Activated T-helper 9 cell treated with anti-CD3 and anti-CD28 coated beads, Interleukin-2, amount 50 U/mL, for 16 hours (primary cell): ENCODE results near the gene PLA2G2A.
"Not testable (repeated sequence)": the region's sequence is repeated elsewhere in the genome, so short reads cannot be mapped to it uniquely, and the experiment has no call there.

Experiments
- DNase-seq: peaks from one replicate; pipeline ENCODE4 v3.0.0-alpha.2; 2020; ENCODE audit warnings: low read depth

The PLA2G2A gene

DNA sequence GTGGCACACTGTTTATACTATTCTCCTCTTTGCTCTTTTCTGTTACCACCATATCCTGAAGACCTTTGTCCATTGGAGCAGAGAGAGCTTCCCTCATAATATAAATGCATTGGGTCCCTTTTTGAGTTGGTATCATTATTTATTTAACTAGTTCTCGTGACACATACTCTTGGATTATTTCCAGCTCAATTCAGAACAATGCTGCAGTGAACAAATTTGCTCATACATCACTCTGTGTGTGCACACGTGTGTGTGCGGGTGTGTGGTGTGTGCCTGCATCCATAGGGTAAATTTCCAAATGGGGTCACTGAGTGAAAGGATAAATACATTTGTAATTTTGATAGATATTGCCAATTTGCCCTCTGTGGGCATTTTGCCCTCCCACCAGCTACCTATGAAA is 5.8 kb downstream of the PLA2G2A start:
- DNase-seq, result no peak

DNA sequence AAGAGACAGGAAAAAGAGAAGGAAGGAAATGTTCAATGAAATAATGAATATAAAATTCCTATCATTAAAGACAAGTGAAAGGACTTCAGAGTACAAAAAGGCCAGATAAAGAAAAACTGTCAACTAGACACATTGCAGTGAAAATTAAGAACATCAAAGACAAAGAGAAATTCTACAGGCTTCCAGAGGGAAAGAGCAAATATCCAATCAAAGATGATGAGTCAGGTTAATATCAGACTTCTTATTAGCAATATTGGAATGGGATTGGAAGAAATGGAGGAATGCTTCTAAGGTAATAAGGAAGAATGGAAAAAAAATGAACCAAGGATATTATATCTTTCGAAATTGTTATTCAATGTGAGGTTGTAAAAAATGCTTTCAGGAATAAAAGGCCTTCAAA is 7.8 kb downstream of the PLA2G2A start:
- no peak for DNase-seq

DNA sequence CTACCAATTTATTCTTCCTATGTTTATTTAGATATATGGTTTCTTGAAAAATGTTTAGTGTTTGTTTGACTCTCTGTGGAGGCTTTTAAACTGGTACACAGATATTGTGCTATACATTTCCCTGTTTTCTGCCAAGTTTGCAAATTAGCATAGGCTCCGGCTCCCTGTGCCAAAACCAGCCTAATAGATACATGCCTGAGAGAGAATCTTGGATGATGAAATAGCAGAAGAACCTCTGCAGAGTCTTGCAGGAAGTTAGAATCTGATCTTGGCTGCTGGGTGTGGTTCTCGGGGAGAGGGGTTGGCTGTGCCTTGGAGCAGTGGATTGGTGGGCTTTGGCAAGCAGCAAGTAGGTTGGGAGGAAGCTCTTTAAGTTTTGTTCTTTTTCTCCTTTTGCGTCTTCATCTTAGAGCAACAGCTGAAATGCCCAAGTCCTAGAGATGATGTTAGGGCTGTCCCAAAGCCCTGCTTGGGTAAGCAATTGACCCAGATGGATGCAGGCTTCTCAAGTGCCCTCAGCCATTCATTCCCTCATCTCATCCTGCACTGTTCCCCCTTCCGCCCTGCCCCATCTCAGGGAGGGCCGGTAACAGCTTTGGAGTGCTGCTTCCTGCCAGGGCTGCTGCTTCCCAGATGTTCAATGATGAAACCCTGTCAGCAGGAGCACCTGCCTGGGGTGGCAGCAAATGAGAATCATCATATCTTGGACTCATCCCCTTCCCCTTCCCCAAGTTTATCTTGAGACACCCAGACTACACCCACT is 9.3 kb downstream of the PLA2G2A start:
- no peak for DNase-seq

DNA sequence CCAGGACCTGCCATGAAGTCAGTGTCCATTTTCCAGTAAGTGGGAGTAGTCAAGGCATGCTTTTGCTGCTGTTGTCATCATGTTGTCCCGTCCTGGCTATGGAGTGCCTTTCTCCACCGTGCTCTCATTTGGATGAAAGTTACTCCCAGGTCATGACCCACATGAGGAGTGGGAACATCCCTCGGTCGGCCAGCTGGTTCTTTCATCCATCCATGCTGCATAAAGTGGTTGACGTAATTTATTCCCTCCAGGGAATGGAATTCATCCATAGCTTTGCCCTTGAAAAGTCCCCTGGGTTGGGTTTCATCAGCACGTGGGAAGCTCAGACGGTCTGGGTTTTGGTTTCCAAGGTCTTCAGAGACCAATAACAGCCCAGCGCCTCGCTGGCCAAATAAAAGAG is 11.6 kb downstream of the PLA2G2A start:
- DNase-seq, result no peak

DNA sequence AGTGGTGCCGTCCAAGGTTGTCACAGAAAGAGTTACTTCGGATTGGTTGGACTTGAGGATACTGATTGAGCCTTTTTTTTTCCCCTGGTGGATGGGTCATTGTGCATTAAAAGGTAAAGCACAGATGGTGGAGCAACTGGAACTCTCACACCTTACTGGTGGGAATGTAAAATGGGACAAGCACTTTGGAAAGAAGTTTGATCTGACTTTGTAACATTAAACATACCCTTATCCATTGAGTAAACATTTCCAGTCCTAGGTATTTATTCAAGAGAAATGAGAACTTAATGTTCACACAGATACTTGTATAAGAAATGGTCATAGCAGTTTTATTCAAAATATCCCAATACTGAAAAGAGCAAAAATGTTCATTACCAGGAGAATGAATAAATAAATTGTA is 14.9 kb downstream of the PLA2G2A start:
- no peak for DNase-seq

DNA sequence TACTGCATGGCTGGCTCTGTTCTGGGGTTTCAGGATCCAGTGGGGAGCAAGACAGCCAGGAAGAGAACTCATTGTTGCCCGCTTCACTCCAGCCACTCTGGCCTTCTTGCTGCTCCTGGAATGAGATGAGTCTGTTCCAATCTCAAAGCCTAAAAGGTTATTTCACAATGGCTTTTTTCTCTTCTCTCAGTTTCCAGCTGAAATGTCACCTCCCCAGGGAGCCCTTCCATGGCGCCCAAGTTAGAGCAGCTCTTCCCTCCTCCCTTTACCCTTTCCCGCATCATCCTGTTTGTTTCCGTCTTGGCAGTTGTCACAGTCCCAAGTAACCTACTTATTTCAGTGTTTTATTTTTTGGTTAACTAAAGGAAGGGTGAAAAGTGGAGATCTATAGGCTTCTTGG is 15.8 kb downstream of the PLA2G2A start:
- DNase-seq, result no peak

DNA sequence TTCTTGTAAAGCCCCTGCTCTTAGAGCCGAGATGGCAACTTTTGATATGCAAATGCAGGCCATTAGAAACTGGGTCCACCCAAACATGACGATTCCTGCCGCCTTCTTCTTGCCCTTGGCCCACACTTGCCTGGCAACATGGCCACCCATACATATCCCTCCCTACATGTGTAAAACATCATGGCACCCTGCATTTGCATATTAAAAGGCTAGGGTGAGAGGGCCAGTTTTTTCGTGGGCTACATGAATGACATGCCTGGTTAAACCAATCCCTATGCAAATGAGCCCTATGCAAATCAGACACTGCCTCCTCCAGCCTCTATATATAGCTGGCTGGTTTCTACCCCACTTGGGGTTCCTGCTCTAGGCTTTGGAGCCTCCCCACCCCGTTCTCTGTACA is 18.8 kb downstream of the PLA2G2A start:
- no peak for DNase-seq

DNA sequence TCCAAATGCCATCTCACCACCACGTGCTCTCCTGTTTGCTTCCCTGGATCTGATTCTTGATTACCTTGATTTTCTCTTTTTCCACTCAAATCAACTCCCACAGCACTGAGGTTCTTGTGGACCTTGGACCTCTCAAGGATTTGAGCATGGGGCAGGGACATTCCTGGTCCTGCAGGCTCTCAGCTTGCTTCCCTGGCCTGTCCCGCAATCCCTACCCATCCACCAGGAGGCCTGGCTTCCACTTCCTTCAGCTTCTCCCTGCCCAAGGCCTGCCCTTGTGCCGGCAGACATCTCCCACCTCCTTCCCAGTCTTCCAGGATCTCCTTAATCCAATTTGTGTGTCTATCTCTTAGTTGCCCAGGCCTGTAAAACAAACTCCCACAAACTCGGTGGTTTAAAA is 21.6 kb downstream of the PLA2G2A start:
- DNase-seq, result no peak

DNA sequence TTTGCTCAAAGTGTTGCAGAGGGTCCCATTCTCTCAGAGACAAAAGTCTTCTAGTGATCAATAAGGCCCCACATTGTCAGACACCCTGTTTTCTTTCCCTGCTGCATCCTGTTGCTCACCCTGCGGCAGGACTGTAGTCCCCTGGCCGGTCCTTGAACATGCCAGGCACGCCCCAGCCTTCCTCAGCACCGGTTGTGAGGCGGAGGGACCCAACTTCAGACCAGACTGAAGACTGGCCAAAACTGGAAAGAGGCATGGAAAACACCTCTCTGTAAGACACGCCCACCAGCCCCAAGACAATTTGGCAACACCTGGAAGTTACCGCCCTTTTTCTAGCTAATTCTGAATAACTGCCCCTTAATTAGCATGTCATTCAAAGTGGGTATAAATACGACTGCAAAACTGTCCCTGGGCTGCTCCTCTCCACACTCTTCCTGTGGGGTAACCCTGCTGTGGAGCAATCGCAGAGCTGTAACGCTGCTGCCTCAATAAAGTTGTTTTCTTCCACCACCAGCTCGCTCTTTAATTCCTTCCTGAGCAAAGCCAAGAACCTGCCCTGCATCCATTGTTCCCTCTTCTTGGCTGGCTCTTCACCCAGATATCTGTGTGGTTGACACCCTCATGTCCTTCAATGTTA is 23.8 kb downstream of the PLA2G2A start:
- DNase-seq, result no peak

DNA sequence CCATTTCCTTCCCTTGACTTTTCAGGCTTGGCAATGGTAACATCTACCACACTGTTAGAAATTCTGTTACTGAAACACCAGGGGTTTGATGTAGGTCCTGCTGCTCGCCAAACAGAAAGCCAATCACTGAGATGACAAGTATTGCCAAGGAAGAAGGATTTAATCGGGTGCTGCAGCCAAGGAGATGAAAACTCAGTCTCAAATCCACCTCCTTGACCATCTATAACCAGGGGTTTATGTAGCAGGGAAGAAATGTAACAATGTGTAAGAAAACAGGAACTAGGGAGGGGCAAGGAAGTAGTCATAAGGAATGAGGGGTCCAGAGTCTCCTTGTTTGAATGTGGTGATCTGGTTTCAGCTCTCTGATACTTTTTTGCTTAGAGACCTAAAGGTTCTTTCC is 25.4 kb downstream of the PLA2G2A start:
- no peak for DNase-seq

DNA sequence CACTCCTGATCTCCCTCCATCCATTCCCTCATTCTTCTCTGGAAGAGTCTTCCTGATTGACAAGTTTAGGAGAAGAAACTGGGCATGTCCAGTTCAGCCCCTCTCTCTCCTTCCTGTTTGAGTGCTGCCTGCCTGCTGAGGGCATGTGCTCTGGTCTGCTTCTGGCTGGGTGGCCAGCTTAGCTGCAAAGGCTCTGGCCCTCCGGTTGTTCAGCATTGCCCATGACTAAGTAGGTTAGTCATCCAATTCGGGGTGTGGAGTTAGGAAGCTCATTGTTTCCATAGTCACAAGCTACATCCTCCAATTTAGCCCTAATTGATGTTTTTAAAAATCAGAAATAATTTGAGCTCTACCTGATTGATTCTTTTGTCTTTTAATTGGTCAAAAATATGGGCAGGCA is 30.4 kb downstream of the PLA2G2A start:
- no peak for DNase-seq

DNA sequence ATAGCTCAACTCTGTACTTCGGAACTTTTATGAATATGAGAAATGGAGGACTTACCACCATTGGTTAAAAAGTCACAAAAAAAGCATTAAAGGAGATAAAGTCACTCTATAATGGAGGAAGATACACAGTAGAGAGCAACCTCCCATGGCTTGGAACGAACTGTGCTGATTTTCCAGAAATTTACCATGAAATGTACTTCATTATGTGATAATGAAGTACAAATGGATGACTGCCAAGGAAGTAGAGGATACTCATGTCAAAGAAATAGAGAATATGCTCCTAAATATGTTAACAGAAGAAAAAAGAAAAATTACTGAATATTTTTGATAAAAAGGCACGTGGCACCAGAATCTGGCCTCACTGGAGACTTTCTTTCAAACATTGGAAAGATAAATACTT is 32.4 kb downstream of the PLA2G2A start:
- DNase-seq, result no peak

DNA sequence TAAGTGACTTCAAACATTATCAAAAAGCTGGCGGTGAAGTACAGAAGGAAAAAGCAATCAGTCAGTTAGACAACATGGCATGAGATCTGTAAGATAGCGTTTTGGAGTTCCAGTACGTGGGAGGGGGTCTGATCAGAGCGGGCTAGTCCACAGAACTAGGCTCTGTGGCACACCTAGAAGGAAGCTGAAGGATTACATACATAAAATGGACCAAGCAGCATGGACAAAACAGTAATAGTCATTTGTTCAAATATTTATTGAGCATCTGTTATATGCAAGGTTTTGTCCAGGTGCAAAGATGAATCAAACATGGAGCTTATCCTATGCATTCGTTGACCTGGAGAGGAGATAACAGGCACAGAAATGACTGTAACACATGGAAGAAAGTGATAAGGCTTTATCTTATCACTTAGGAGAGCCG is 33.1 kb downstream of the PLA2G2A start:
- no peak for DNase-seq

DNA sequence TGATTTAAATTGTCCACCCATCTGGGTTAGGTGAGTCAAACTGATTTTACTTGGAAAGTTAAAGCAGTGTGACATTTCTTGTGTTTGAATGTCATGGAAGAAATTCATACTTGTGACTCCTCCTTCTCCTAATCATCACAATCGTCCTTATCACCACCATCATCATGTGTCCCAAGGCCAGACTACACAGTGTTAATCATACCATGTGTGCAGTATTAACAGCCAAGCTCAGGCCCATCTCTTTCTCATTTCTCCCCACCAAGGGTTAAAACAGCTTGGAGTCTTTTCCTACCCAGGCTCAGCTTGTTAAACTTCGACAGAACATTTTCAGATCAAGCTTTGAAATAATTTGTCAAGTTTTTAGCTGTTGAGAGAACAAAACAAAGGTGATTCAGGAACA is 33.5 kb downstream of the PLA2G2A start:
- DNase-seq, result no peak

DNA sequence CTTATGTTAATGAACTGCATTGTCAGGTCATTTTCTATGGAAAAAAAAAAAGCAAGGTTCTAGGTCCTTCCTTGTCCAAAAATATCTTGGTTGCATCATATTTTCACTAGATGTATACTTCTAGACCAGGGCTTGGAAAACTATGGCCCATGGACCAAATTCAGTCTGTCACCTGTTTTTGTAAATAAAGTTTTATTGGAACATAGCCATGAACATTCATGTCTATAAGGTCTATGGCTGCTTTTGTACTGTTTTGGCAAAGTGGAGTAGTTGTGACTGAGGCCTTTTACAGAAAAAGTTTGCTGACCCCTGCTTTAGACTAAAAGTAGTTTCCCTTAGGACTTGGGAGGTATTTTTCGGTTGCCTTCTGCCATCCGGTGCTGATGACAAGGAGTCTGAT is 36.8 kb downstream of the PLA2G2A start:
- no peak for DNase-seq

DNA sequence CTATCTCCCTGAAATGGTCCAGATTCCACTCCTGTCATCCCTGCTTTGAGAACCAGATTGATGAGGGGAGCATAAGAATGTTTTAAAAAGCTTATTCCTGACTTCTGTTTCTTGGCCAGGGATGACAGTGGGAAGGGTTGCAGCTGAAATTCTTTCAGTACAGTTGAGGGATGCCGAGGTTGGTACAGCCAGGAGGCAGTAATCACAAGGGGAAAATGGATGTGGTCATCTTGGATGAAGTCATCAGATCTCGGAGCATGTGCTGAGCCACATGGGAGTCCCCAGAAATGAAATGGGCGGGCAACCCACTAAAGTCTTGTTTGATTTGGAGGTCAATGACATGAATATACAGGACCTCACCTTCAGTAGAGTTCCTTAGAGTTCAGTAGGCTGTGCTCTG is 37.3 kb downstream of the PLA2G2A start:
- DNase-seq, result no peak

DNA sequence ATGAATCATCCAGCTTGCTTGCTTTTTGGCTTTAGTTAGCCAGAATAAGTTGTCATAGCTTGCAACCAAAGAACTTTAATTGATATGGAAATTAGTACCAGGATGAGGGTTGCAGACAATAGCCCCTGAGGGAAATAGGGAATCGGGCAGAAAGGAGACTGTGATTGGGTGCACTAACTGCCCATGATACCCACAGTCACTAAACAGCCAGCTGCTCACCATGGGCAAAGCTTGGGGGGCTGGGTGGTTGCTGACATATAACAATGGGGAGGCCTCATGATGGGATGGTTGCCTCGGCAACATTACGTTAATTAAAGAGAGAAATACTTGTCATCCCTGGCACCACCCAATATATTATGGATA is 38.2 kb downstream of the PLA2G2A start:
- DNase-seq, result no peak

DNA sequence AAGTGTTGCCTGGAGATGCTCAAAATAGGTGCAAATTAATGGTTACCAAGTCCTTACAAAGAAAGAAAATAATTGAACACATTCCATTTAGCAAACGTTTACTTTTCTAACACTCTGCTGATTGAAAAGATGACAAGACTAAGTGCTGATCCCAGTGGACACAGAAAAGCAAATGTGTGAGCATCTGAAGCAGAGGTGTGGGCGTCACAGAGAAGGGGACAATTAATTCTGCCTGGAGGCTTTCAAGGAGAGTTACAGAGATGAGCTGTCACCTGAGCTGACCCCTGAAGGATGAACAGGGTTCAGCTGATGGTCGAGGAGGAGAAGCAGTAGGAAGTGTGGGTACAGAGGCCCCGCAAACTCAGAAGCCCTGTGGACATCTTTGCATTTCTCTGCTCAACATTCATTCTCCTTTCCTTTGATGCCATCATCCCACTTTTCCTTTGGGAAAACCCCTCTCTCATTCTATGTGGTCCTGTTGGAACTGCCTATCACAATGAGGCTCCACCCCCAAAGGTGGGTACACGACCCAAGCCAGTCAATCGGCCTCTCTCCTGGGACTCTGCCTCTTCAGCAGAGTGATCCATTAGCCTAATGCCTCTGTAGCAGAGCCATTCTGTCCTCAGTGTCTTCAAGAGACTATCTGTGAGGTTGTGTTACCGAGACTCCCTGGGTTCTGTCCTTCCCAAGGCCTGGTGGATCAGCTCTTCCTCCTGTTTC is 38.8 kb downstream of the PLA2G2A start:
- no peak for DNase-seq

DNA sequence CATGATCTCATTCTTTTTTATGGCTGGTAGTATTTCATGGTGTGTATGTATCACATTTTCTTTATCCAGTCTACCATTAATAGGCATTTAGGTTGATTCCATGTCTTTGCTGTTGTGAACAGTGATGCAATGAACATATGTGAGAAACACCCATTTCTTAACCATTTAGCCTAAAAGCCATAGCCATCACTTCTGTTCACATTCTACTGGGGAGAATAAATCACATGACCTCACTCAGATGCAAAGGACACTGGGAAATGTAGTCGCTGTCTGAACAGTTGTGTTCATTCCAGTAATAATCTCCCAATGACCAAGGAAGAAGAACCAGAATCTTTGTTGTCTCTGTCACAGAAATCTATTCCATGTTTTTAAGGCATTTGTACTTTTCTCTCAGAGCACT is 40.9 kb downstream of the PLA2G2A start:
- DNase-seq, result no peak

DNA sequence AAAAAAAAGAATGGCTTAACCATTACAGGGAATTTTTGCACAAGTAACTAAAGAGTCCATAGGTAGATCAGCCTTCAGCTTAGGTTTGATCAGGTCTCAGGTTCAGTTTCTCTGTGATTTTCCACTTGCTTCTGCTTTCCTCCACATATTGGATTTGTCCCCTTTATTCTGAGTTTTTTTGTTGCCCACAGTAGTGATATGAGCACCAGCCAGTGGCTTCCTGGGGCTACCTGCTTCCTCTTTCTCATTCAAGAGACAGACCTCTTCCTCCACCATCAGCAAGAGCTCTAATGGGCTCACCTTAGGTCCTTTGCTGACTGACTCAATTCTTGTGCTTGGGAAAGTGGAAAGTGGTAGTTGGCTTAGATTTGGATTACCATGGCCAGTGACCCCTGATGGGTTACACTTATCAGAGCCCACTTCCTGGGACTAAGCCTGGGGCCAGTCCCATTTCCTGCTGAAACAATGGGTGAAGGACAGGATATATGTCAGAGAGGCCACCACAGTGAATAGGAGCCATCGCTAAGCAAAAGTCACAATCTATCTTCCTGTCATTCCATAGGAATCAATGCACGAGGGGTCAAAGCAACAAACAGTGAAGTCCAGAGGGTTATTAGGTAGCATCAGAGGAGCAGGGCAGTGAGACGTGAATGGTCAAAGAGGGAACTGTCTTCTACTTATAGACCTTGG is 43.2 kb downstream of the PLA2G2A start:
- DNase-seq, result no peak

DNA sequence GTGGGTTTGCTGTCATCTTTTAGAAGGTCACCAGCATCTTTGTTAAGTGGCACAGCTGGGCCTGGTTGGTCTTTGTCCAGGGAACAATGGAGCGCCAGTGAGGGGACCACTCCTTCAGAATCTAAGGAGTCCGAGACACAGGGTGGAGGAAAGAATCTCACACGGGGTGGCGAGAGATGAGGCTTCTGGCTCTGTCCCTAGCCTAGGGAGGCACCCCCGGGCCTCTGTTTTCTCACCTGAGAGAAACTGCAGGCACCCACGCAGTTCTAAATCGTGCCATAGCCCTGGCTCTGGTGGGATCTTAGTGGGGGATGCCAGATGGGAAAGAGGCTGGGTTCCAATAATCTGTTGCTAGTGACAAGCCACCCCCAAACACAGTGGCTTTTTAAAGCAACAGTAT is 45.1 kb downstream of the PLA2G2A start:
- DNase-seq, result no peak

DNA sequence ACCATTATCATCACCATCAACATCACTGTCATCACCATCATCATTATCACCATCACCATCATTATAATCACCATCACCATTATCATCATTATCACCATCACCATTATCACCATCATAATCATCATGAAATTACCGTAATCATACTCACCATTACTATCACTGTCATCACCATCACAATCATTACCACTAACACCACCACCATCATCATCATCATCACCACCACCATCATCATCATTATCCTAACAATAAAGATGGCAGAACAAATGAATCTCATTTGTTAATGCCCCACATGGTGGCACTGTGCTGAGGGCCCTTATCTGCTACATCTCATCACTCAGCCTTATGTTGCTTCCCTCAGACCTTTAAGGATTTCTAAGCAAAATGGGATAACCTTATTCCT is 46.6 kb downstream of the PLA2G2A start:
- no peak for DNase-seq

DNA sequence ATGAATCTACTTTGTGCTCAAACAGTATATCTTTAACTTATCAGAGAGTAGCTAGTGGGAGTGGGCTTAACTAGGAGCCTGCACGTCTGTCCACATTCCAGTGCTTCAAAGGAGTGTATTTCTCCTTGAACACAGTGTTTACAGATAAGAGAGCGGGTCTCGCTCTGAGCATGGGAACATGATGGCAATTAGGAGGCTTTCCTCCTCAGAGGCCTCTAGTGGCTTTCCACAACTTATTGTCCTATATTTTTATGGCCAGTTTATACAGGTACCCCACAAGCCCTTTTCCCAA is 52.3 kb downstream of the PLA2G2A start:
- DNase-seq, result not testable (repeated sequence)
